HepG2 (cell line): ENCODE results near the gene DNAL4. TPM values are rescaled to one million over a fixed set of nuclear protein-coding genes. Genes with fewer than 3 reads are reported as not detected.

Experiments used
- ARNTL ChIP-seq: sonication (generic); formaldehyde crosslinking; IDR thresholded peaks from 2 replicates; pipeline ENCODE4 v1.4.0; 2020; ENCODE audit warnings: mild to moderate bottlenecking, missing genetic modification reagents
- GFI1 ChIP-seq: sonication (generic); formaldehyde crosslinking; IDR thresholded peaks from 2 replicates; pipeline ENCODE4 v1.5.0; 2020; ENCODE audit warnings: missing genetic modification reagents, mild to moderate bottlenecking, borderline replicate concordance
- MED8 ChIP-seq: sonication (generic); formaldehyde crosslinking; IDR thresholded peaks from 2 replicates; pipeline ENCODE4 v1.8.1; 2023; ENCODE audit warnings: mild to moderate bottlenecking, missing genetic modification reagents; ENCODE audit not compliant: insufficient replicate concordance
- PHF21A ChIP-seq: sonication (generic); formaldehyde crosslinking; IDR thresholded peaks from 2 replicates; pipeline ENCODE4 v1.5.0; 2020; ENCODE audit warnings: mild to moderate bottlenecking, missing genetic modification reagents
- RARA ChIP-seq: IDR thresholded peaks from 2 replicates; pipeline ENCODE4 v1.6.1; 2016; ENCODE audit warnings: missing genetic modification reagents, missing compliant biosample characterization
- RBFOX2 ChIP-seq: fragments of 200-400 bp; formaldehyde crosslinking; IDR thresholded peaks from 2 replicates; pipeline ENCODE4 v1.6.1; 2017; ENCODE audit warnings: low read depth, mild to moderate bottlenecking, low read length
- SOX5 ChIP-seq: IDR thresholded peaks from 2 replicates; pipeline ENCODE4 v1.6.1; 2016; ENCODE audit warnings: borderline replicate concordance
- SP140L ChIP-seq: sonication (generic); formaldehyde crosslinking; IDR thresholded peaks from 2 replicates; pipeline ENCODE4 v1.4.0; 2020; ENCODE audit warnings: missing genetic modification reagents, borderline replicate concordance
- ZNF747 ChIP-seq: sonication (generic); formaldehyde crosslinking; IDR thresholded peaks from 2 replicates; pipeline ENCODE4 v1.8.1; 2023; ENCODE audit warnings: missing genetic modification reagents, mild to moderate bottlenecking, borderline replicate concordance
- polyA plus RNA-seq, 8 experiments: library from polyadenylated mRNA; depleted of rRNA in 3 of 8; stranded (reverse) in 7 of 8; unstranded in 1 of 8; fragments of >200 nt; fragmentation: Illumina TruSeq in 4 of 8; extraction: Trizol in 4 of 8; gene quantifications; 2 replicates each; pipeline versions ENCODE4 v1.2.1 to v1.2.3, GENCODE V29; 2011 to 2016; ENCODE audit warnings: low read depth in 4 of 8, missing spikeins in 1 of 8, mixed read lengths in 1 of 8; ENCODE audit not compliant: insufficient read depth in 1 of 8
- total RNA-seq, 5 experiments: library from RNA; depleted of rRNA; stranded (reverse); fragments of >200 nt; fragmentation: Illumina TruSeq; extraction: Trizol; gene quantifications; 2 replicates each; pipeline ENCODE4 v1.2.3, GENCODE V29; 2016; ENCODE audit warnings: low read depth in 1 of 5
- TF ChIP-seq, protein P1 (sequence below): sonication (generic); formaldehyde crosslinking; IDR thresholded peaks from one replicate; pipeline ENCODE4 v1.5.1; 2020; ENCODE audit warnings: mild to moderate bottlenecking, missing genetic modification reagents; ENCODE audit errors: not compliant biosample characterization

The DNAL4 gene
- total and polyA plus RNA-seq, 2 of the 13 experiments (the other 11 are each of a cell fraction or from before 2014, with no cell fraction given), result 8.0 to 10.7 TPM

DNA sequence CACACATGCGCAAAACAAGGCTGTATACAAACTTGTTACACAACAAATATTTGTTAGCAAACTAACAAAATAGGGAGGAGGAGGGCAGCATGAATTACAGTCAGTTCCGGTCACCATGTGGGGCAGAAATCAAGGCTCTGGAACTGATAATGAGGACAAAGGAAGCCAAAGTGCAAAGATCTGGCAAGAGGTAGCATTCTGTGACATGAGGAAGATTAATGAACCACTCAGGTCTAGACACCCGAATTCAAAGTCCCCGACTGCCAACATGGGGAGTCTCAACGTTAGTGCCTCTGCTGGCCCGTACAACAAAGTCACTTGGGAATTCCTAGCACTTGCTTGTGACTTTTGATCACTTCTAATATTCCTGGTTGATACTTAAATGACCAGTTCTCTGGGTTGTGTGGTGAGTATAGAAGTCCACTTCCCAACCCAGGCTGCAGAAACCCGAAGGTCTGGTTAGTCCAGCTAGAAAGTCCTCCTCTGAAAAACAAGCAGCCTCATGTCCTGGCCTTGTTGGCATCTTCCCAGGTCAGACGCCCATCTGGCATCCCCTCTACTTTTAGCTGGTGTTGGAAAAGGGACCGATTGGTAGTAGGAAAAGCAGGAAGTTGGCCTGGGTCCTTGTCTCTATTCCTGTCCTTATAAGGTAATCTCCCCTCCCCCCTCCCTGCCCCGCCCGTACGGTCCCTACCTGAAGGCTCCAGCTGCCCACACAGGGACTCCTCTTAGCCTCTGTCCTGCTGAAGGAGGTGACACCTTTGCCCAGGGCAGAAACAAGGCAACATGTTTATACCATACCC lies 39.8 kb downstream of the DNAL4 start (continued):
- TF ChIP-seq, protein P1, sequence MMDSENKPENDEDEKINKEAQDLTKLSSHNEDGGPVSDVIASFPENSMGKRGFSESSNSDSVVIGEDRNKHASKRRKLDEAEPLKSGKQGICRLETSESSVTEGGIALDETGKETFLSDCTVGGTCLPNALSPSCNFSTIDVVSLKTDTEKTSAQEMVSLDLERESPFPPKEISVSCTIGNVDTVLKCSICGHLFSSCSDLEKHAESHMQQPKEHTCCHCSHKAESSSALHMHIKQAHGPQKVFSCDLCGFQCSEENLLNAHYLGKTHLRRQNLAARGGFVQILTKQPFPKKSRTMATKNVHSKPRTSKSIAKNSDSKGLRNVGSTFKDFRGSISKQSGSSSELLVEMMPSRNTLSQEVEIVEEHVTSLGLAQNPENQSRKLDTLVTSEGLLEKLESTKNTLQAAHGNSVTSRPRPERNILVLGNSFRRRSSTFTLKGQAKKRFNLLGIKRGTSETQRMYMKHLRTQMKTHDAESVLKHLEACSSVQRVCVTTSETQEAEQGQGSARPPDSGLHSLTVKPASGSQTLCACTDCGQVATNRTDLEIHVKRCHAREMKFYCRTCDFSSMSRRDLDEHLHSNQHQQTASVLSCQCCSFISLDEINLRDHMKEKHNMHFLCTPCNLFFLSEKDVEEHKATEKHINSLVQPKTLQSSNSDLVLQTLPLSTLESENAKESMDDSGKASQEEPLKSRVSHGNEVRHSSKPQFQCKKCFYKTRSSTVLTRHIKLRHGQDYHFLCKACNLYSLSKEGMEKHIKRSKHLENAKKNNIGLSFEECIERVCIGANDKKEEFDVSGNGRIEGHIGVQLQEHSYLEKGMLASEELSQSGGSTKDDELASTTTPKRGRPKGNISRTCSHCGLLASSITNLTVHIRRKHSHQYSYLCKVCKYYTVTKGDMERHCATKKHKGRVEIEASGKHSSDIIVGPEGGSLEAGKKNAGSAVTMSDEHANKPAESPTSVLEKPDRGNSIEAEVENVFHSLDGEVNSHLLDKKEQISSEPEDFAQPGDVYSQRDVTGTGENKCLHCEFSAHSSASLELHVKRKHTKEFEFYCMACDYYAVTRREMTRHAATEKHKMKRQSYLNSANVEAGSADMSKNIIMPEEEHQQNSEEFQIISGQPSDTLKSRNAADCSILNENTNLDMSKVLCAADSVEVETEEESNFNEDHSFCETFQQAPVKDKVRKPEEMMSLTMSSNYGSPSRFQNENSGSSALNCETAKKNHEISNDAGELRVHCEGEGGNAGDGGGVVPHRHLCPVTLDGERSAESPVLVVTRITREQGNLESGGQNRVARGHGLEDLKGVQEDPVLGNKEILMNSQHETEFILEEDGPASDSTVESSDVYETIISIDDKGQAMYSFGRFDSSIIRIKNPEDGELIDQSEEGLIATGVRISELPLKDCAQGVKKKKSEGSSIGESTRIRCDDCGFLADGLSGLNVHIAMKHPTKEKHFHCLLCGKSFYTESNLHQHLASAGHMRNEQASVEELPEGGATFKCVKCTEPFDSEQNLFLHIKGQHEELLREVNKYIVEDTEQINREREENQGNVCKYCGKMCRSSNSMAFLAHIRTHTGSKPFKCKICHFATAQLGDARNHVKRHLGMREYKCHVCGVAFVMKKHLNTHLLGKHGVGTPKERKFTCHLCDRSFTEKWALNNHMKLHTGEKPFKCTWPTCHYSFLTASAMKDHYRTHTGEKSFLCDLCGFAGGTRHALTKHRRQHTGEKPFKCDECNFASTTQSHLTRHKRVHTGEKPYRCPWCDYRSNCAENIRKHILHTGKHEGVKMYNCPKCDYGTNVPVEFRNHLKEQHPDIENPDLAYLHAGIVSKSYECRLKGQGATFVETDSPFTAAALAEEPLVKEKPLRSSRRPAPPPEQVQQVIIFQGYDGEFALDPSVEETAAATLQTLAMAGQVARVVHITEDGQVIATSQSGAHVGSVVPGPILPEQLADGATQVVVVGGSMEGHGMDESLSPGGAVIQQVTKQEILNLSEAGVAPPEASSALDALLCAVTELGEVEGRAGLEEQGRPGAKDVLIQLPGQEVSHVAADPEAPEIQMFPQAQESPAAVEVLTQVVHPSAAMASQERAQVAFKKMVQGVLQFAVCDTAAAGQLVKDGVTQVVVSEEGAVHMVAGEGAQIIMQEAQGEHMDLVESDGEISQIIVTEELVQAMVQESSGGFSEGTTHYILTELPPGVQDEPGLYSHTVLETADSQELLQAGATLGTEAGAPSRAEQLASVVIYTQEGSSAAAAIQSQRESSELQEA (CRISPR knock-in tag), result no peak
- TF ChIP-seq PHF21A (CRISPR knock-in tag) (peak; percentile 67), MED8 (CRISPR knock-in tag) (no peak), SP140L (no peak), RARA (CRISPR knock-in tag) (peak; percentile 70), SOX5 (CRISPR knock-in tag) (peak; percentile 75; the same call in 1 of the 2 replicates), ARNTL (CRISPR knock-in tag) (no peak), RBFOX2 (peak; percentile 51; the same call in 1 of the 2 replicates), GFI1 (CRISPR knock-in tag) (peak; percentile 65; the same call in 1 of the 2 replicates), ZNF747 (CRISPR knock-in tag) (peak; percentile 45; the same call in 1 of the 2 replicates)
